ENCODE measurements around the gene TYK2.

Gene TYK2

DNA sequence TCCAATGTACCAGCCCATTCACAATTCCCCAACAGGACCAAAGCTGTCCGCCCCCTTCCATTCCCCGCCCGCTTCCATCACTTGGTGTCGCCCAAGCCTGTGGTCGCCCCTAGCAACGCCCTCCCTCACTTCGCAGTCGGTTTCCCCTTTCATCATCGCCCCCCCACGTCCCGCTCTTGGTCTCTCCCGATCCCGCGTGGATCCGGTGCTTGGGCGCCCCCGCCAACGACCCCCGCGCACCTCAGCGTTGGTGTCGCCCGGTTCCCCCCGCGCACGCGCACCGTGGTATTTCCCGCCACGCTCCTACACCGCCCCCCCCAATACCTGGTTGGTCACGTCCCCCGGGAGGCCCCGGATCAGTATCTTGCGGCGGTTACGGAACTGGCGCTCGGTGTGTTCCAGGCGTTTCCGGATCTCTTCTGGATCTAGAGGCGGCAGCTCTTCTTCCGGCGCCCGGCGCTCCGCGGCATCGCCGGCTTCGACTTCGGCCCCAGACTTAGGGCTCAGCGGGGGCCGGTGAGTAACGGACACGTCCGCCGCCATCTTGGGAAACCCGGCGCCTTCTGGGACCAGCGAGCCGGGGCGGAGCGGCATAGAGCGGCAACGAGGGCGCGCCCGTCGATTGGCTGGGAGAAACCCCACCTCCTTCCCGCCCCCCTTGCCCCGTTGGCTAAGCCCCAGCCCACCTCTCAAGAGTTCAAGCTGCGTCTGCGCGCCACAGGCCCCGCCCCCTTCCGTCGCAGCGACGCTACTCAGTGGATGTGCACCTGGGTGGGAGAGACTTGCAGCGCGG is 47.2 kb downstream of the TYK2 start, which contains the start of gene RAVER1:
Gene RAVER1 (minus strand): TSS at position 565 of the 793 bp plus-strand sequence. CDS start 22 bp downstream, at position 543.
- peak; percentile 97 for DNase-seq (ENCODE audit: low spot score)
- TF ChIP-seq, protein P1, sequence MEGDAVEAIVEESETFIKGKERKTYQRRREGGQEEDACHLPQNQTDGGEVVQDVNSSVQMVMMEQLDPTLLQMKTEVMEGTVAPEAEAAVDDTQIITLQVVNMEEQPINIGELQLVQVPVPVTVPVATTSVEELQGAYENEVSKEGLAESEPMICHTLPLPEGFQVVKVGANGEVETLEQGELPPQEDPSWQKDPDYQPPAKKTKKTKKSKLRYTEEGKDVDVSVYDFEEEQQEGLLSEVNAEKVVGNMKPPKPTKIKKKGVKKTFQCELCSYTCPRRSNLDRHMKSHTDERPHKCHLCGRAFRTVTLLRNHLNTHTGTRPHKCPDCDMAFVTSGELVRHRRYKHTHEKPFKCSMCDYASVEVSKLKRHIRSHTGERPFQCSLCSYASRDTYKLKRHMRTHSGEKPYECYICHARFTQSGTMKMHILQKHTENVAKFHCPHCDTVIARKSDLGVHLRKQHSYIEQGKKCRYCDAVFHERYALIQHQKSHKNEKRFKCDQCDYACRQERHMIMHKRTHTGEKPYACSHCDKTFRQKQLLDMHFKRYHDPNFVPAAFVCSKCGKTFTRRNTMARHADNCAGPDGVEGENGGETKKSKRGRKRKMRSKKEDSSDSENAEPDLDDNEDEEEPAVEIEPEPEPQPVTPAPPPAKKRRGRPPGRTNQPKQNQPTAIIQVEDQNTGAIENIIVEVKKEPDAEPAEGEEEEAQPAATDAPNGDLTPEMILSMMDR (IDR thresholded peaks at IDR 0.05) = no peak
- peak within 1 kb of the TSS; percentile 86 for H3K4me3 ChIP-seq
- H3K27ac ChIP-seq = peak within 1 kb of the TSS; percentile 84 to 95

DNA sequence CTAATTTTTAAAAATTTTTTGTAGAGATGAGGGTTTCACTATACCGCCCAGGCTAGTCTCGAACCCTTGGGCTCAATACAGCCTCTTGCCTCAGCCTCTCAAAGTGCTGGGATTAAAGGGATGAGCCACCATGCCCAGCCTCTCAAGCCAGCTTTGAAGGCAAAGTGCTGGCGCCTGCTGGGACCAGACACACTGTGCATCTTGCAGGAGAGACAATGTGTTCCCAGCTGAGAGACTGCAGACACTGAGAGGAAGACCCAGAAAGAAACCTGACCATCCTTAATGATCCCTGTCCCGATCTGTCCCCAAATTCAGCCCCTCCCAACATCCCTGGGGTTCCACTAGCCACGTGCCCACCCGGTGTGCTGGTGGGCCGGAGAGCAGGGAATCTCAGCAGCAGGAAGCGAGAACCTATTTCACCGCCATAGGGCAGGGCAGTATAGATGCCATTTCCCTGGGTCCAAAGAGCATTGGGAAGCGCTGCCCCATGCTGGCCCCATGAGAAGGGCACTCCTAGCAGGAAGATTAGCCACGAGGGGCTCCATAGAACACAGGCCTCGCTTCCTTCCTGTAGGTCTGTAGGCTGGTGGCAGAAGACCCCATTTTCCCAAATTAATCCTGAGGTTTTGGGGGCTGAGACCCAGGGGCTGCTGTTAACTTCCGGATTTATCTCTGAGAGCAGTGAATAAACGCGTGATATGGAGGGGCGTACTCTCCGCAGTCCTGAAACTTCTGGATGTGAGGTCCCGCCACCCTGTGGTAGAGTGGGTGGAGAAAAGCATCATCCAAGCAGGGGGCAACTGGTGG is 48.0 kb downstream of the TYK2 start:
- DNase-seq (ENCODE audit: low spot score) = no peak
- TF ChIP-seq, protein P1 (IDR thresholded peaks at IDR 0.05) = no peak
- peak overlapping the region; percentile 86 for H3K4me3 ChIP-seq
- H3K27ac ChIP-seq = peak overlapping the region; percentile 84 to 95

DNA sequence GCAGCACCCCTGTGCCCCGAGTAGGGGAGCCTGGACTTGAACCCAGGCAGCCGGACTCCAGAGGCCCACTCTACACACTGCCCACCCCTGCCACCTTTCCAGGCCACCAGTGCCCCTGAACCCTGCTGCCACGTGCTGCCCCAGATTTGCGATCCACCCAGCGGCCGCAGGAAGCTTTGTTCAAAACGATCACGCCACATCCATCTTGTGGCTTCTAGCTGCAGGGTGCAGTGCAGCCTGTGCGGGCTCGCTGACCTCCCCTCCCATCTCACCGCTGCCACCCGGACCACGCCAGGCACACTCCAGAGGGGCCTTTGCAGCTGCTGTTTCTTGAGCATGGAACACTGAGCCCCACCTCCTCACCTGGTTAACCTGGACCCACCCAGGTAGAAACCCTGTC is 50.8 kb downstream of the TYK2 start:
- no peak for DNase-seq (ENCODE audit: low spot score)
- Histone ChIP-seq H3K4me3 (no peak overlapping the region), H3K27ac (no peak overlapping the region)
- TF ChIP-seq, protein P1 (IDR thresholded peaks at IDR 0.05) = no peak

- no peak overlapping the region for H3K27ac ChIP-seq
- TF ChIP-seq, protein P1 (IDR thresholded peaks at IDR 0.05) = no peak
- no peak overlapping the region for H3K4me3 ChIP-seq
- no peak for DNase-seq (ENCODE audit: low spot score)
These were observed 51.6 kb downstream of the TYK2 start for GRCh38 chr19:10328558-10329429.

DNA sequence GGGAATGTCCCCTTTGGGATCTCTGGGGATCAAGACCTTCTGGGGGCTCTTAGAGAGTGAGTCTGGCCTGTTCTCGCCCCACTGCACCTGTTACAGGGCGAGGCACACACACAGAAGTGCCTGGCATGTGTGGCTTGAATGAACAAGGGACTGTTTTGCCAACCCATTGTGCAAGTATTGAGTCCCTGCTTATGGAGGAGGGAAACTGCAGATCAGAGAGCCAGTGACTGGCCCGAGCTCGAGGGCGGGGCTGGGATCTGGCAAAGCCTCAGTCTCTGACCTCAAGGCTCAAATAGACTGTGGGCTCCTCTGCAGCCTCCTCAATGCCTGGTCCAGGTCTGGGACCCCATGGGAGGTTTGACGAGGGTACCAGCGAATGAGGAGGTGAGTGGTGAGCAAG is 52.6 kb downstream of the TYK2 start:
- Histone ChIP-seq H3K27ac (no peak overlapping the region), H3K4me3 (no peak overlapping the region)
- TF ChIP-seq, protein P1 (IDR thresholded peaks at IDR 0.05) = no peak
- DNase-seq (ENCODE audit: low spot score) = no peak

DNA sequence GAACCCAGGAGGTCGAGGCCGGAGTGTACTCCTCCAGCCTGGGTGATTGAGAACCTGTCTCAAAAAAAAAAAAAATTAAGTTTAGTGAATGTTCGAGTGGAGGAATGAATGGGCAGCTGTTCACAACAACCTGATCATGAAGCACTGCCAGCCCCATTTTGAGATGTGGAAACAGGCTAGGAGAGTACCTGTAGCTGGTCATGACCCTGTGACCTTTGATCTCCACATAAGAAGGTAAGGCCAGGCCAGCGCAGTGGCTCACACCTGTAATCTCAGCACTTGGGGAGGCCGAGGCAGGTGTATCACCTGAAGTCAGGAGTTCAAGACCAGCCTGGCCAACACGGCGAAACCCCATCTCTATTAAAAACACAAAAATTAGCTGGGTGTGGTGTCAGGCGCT is 54.6 kb downstream of the TYK2 start:
- no peak overlapping the region for H3K4me3 ChIP-seq
- no peak overlapping the region for H3K27ac ChIP-seq
- DNase-seq (ENCODE audit: low spot score) = no peak
- TF ChIP-seq, protein P1 (IDR thresholded peaks at IDR 0.05) = no peak

Data from coronary artery (tissue), 2 donors.